HepG2 (cell line): ENCODE results near the gene TTC31. TPM values are rescaled to one million over a fixed set of nuclear protein-coding genes. Genes with fewer than 3 reads are reported as not detected.

ENCODE experiments used
- BCL6 ChIP-seq: IDR thresholded peaks from 2 replicates; pipeline ENCODE4 v1.6.1; 2016; ENCODE audit warnings: missing genetic modification reagents, missing compliant biosample characterization
- DNMT3B ChIP-seq: conservative IDR thresholded peaks from 2 replicates; pipeline ENCODE4 v1.6.1; 2016; ENCODE audit warnings: missing biosample characterization, control low read depth
- ETV5 ChIP-seq: IDR thresholded peaks from 2 replicates; pipeline ENCODE4 v1.6.1; 2018; ENCODE audit warnings: missing biosample characterization, missing genetic modification reagents, inconsistent platforms, borderline replicate concordance
- FOXC1 ChIP-seq: sonication (generic); formaldehyde crosslinking; IDR thresholded peaks from 2 replicates; pipeline ENCODE4 v1.8.0; 2022; ENCODE audit warnings: mild to moderate bottlenecking, missing genetic modification reagents, borderline replicate concordance
- HDAC6 ChIP-seq: fragments of 200-600 bp; sonication (generic); IDR thresholded peaks from 2 replicates; pipeline ENCODE4 v1.7.0; 2017; ENCODE audit warnings: mild to moderate bottlenecking, antibody characterized with exemption, low read length, low read depth
- KLF15 ChIP-seq: sonication (generic); formaldehyde crosslinking; IDR thresholded peaks from 2 replicates; pipeline ENCODE4 v1.8.1; 2023; ENCODE audit warnings: borderline replicate concordance, mild to moderate bottlenecking, inconsistent platforms, missing genetic modification reagents, mixed read lengths
- MBNL3 ChIP-seq: fragments of 250-450 bp; sonication (Bioruptor Pico); conservative IDR thresholded peaks from 2 replicates; pipeline ENCODE4 v1.8.0; 2022; ENCODE audit warnings: mild to moderate bottlenecking, inconsistent platforms
- MYNN ChIP-seq: sonication (generic); formaldehyde crosslinking; IDR thresholded peaks from 2 replicates; pipeline ENCODE4 v1.4.0; 2020; ENCODE audit warnings: mild to moderate bottlenecking, low read depth, missing genetic modification reagents
- NKX3-1 ChIP-seq: sonication (generic); formaldehyde crosslinking; IDR thresholded peaks from 2 replicates; pipeline ENCODE4 v1.5.0; 2020; ENCODE audit warnings: missing genetic modification reagents
- POLR2AphosphoS5 ChIP-seq: IDR thresholded peaks from 2 replicates; pipeline ENCODE4 v1.6.1; 2012; ENCODE audit warnings: low read depth, low read length
- POLR2G ChIP-seq: fragments of 200-400 bp; formaldehyde crosslinking; IDR thresholded peaks from 2 replicates; pipeline ENCODE4 v1.6.1; 2018; ENCODE audit warnings: mild to moderate bottlenecking, low read depth, low read length, moderate library complexity
- SNAI1 ChIP-seq: sonication (generic); formaldehyde crosslinking; IDR thresholded peaks from 2 replicates; pipeline ENCODE4 v1.5.0; 2020; ENCODE audit warnings: mild to moderate bottlenecking, missing genetic modification reagents, borderline replicate concordance
- SP2 ChIP-seq: sonication (generic); formaldehyde crosslinking; IDR thresholded peaks from 2 replicates; pipeline ENCODE4 v1.5.1; 2020; ENCODE audit warnings: mild to moderate bottlenecking, missing genetic modification reagents
- SRY ChIP-seq: sonication (generic); formaldehyde crosslinking; IDR thresholded peaks from 2 replicates; pipeline ENCODE4 v1.8.0; 2022; ENCODE audit warnings: mild to moderate bottlenecking, missing genetic modification reagents
- ZNF256 ChIP-seq: sonication (generic); formaldehyde crosslinking; conservative IDR thresholded peaks from 2 replicates; pipeline ENCODE4 v1.4.0; 2020; ENCODE audit warnings: missing genetic modification reagents
- ZNF317 ChIP-seq: sonication (generic); formaldehyde crosslinking; IDR thresholded peaks from 2 replicates; pipeline ENCODE4 v1.5.0; 2020; ENCODE audit warnings: mild to moderate bottlenecking, missing genetic modification reagents
- ZNF547 ChIP-seq: sonication (generic); formaldehyde crosslinking; IDR thresholded peaks from 2 replicates; pipeline ENCODE4 v1.5.1; 2020; ENCODE audit warnings: mild to moderate bottlenecking, missing genetic modification reagents
- ZNF790 ChIP-seq: sonication (generic); formaldehyde crosslinking; IDR thresholded peaks from 2 replicates; pipeline ENCODE4 v1.8.0; 2022; ENCODE audit warnings: missing genetic modification reagents, mild to moderate bottlenecking, borderline replicate concordance
- ZSCAN29 ChIP-seq: sonication (generic); formaldehyde crosslinking; conservative IDR thresholded peaks from 2 replicates; pipeline ENCODE4 v1.4.0; 2020; ENCODE audit warnings: mild to moderate bottlenecking, missing genetic modification reagents
- ZZZ3 ChIP-seq: sonication (generic); formaldehyde crosslinking; IDR thresholded peaks from 2 replicates; pipeline ENCODE4 v1.4.0; 2020; ENCODE audit warnings: missing genetic modification reagents, mild to moderate bottlenecking, borderline replicate concordance
- polyA plus RNA-seq, 8 experiments: library from polyadenylated mRNA; depleted of rRNA in 3 of 8; stranded (reverse) in 7 of 8; unstranded in 1 of 8; fragments of >200 nt; fragmentation: Illumina TruSeq in 4 of 8; extraction: Trizol in 4 of 8; gene quantifications; 2 replicates each; pipeline versions ENCODE4 v1.2.1 to v1.2.3, GENCODE V29; 2011 to 2016; ENCODE audit warnings: low read depth in 4 of 8, missing spikeins in 1 of 8, mixed read lengths in 1 of 8; ENCODE audit not compliant: insufficient read depth in 1 of 8
- total RNA-seq, 5 experiments: library from RNA; depleted of rRNA; stranded (reverse); fragments of >200 nt; fragmentation: Illumina TruSeq; extraction: Trizol; gene quantifications; 2 replicates each; pipeline ENCODE4 v1.2.3, GENCODE V29; 2016; ENCODE audit warnings: low read depth in 1 of 5
- TF ChIP-seq, protein P1 (sequence below): sonication (generic); formaldehyde crosslinking; conservative IDR thresholded peaks from 2 replicates; pipeline ENCODE4 v1.5.0; 2020; ENCODE audit warnings: missing genetic modification reagents
- TF ChIP-seq, protein P2 (sequence below): sonication (generic); formaldehyde crosslinking; IDR thresholded peaks from 2 replicates; pipeline ENCODE4 v1.4.0; 2020; ENCODE audit warnings: missing genetic modification reagents, low read depth, mild to moderate bottlenecking, borderline replicate concordance
- TF ChIP-seq, protein P3 (sequence below): sonication (generic); formaldehyde crosslinking; IDR thresholded peaks from 2 replicates; pipeline ENCODE4 v1.8.1; 2023; ENCODE audit warnings: mild to moderate bottlenecking, missing genetic modification reagents
- TF ChIP-seq, protein P4 (sequence below): sonication (generic); formaldehyde crosslinking; IDR thresholded peaks from 2 replicates; pipeline ENCODE4 v1.4.0; 2020; ENCODE audit warnings: missing genetic modification reagents

Gene TTC31
- total and polyA plus RNA-seq, 2 of the 13 experiments (the other 11 are each of a cell fraction or from before 2014, with no cell fraction given), result 28.3 to 39.5 TPM

DNA sequence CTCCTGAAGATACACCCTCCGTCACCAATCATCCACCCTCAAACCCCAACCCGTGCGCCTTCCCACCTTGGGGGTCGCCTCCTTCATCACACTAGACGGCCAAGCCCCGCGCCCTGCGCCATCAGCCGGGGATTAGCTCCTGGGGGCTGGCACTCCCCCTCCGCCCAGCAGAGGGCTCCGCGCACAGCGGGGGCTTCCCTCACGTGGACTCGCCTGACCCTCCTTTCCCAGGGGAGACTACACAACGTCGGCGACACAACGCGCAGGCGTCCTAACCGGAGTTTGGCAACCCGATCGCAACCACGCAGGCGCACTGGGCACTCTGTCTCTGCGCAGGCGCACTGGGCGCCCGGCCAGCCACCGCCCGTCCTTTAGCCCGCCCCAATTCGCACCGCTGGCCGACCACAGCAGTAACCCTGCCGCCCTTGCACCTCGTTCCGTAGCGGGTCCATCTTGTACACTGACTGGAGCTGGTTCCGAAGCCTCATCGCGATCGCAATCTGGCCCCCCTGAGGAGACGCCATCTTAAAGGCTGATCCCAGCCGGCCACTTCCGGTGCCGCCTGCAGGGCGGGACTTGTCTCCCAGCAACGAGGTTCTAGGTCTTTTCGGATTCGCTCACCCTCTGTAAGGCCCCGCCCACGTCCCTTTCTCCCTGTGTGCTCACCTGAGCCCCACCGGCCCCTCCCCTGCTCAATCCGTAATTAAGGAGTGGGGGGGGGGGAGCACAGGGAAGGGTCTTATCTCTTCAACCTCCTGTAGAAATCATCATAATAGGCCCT is 24.5 kb downstream of the TTC31 start, which contains the start of gene PCGF1 (continued):
- TF ChIP-seq SP2 (CRISPR knock-in tag), result peak; percentile 94
- TF ChIP-seq DNMT3B (CRISPR knock-in tag), result peak; percentile 90; the same call in 1 of the 2 replicates
- TF ChIP-seq, protein P1, sequence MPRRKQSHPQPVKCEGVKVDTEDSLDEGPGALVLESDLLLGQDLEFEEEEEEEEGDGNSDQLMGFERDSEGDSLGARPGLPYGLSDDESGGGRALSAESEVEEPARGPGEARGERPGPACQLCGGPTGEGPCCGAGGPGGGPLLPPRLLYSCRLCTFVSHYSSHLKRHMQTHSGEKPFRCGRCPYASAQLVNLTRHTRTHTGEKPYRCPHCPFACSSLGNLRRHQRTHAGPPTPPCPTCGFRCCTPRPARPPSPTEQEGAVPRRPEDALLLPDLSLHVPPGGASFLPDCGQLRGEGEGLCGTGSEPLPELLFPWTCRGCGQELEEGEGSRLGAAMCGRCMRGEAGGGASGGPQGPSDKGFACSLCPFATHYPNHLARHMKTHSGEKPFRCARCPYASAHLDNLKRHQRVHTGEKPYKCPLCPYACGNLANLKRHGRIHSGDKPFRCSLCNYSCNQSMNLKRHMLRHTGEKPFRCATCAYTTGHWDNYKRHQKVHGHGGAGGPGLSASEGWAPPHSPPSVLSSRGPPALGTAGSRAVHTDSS (CRISPR knock-in tag), result no peak
- 0 out of 2 replicates have a peak, but pooled peaks have one; percentile 0 for TF ChIP-seq SNAI1
- TF ChIP-seq, protein P2, sequence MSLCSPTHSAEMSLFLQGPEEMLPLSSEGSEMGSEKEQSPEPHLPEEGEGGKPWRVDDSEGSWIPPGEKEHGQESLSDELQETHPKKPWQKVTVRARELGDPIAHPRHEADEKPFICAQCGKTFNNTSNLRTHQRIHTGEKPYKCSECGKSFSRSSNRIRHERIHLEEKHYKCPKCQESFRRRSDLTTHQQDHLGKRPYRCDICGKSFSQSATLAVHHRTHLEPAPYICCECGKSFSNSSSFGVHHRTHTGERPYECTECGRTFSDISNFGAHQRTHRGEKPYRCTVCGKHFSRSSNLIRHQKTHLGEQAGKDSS (CRISPR knock-in tag), result peak; percentile 86
- no peak for TF ChIP-seq MYNN (CRISPR knock-in tag)
- TF ChIP-seq, protein P3, sequence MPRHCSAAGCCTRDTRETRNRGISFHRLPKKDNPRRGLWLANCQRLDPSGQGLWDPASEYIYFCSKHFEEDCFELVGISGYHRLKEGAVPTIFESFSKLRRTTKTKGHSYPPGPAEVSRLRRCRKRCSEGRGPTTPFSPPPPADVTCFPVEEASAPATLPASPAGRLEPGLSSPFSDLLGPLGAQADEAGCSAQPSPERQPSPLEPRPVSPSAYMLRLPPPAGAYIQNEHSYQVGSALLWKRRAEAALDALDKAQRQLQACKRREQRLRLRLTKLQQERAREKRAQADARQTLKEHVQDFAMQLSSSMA, result 0 out of 2 replicates have a peak, but pooled peaks have one; percentile 71
- TF ChIP-seq POLR2AphosphoS5, result peak; percentile 74
- TF ChIP-seq ZNF256 (CRISPR knock-in tag), result 0 out of 2 replicates have a peak, but pooled peaks have one; percentile 70
- TF ChIP-seq POLR2G, result peak; percentile 80
- TF ChIP-seq FOXC1 (CRISPR knock-in tag), result 0 out of 2 replicates have a peak, but pooled peaks have one; percentile 41
- TF ChIP-seq MBNL3 (CRISPR knock-in tag), result no peak; the same call in 1 of the 2 replicates
- no peak; the same call in 1 of the 2 replicates for TF ChIP-seq ZNF547 (CRISPR knock-in tag)
- peak; percentile 47 for TF ChIP-seq ZNF317 (CRISPR knock-in tag)
- TF ChIP-seq ETV5, result no peak; the same call in none of the 2 replicates
- TF ChIP-seq NKX3-1 (CRISPR knock-in tag), result no peak
- 0 out of 2 replicates have a peak, but pooled peaks have one; percentile 64 for TF ChIP-seq ZSCAN29
- no peak for TF ChIP-seq ZNF790 (CRISPR knock-in tag)
- TF ChIP-seq ZZZ3 (CRISPR knock-in tag), result peak; percentile 74
- peak; percentile 87 for TF ChIP-seq KLF15 (CRISPR knock-in tag)
- no peak for TF ChIP-seq HDAC6
- peak; percentile 50; the same call in 1 of the 2 replicates for TF ChIP-seq SRY (CRISPR knock-in tag)
- TF ChIP-seq, protein P4, sequence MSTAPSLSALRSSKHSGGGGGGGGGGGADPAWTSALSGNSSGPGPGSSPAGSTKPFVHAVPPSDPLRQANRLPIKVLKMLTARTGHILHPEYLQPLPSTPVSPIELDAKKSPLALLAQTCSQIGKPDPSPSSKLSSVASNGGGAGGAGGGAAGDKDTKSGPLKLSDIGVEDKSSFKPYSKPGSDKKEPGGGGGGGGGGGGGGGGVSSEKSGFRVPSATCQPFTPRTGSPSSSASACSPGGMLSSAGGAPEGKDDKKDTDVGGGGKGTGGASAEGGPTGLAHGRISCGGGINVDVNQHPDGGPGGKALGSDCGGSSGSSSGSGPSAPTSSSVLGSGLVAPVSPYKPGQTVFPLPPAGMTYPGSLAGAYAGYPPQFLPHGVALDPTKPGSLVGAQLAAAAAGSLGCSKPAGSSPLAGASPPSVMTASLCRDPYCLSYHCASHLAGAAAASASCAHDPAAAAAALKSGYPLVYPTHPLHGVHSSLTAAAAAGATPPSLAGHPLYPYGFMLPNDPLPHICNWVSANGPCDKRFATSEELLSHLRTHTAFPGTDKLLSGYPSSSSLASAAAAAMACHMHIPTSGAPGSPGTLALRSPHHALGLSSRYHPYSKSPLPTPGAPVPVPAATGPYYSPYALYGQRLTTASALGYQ (CRISPR knock-in tag), result peak; percentile 61; the same call in 1 of the 2 replicates
- peak; percentile 64 for TF ChIP-seq BCL6 (CRISPR knock-in tag)
